Liver (tissue), 9 donors: ENCODE data around the gene SESN1. TPM values are rescaled to one million over a fixed set of nuclear protein-coding genes. Genes with fewer than 3 reads are reported as not detected.
A peak's percentile ranks its signal among the peaks of the same experiment; 100 is the strongest.

ENCODE experiments used
- DNase-seq: peaks from one replicate; pipeline ENCODE4 v3.0.0-alpha.2; 2017; ENCODE audit warnings: low spot score
- H3K27ac ChIP-seq, 2 donors: one replicate each; pipeline ENCODE4 v1.7.0; 2013; ENCODE audit warnings: inconsistent platforms in 2 of 2, low read length in 2 of 2, control low read depth in 1 of 2, low read depth in 1 of 2, mild to moderate bottlenecking in 1 of 2
- H3K27me3 ChIP-seq, 4 donors: one replicate each; pipeline versions ENCODE4 v1.6.1 to v1.7.0; 2013; ENCODE audit warnings: low read length in 3 of 4, inconsistent platforms in 1 of 4, mild to moderate bottlenecking in 1 of 4, moderate library complexity in 1 of 4; ENCODE audit not compliant: control insufficient read depth in 4 of 4, insufficient read depth in 4 of 4
- H3K36me3 ChIP-seq, 4 donors: one replicate each; pipeline versions ENCODE4 v1.6.1 to v1.7.0; 2013; ENCODE audit warnings: low read length in 3 of 4, mild to moderate bottlenecking in 3 of 4, low read depth in 1 of 4, moderate library complexity in 1 of 4; ENCODE audit not compliant: control insufficient read depth in 4 of 4, insufficient read depth in 3 of 4
- H3K4me1 ChIP-seq, 4 donors: one replicate each; pipeline versions ENCODE4 v1.6.1 to v1.7.0; 2013; ENCODE audit warnings: low read length in 3 of 4, mild to moderate bottlenecking in 3 of 4, moderate library complexity in 1 of 4; ENCODE audit not compliant: control insufficient read depth in 4 of 4, insufficient read depth in 4 of 4
- H3K4me3 ChIP-seq, 3 donors: one replicate each; pipeline versions ENCODE4 v1.6.1 to v1.7.0; 2013; ENCODE audit warnings: low read length in 3 of 3, control low read depth in 1 of 3, low read depth in 1 of 3, mild to moderate bottlenecking in 1 of 3
- H3K9ac ChIP-seq, 2 donors: one replicate each; pipeline ENCODE4 v1.7.0; 2013; ENCODE audit warnings: low read length in 2 of 2, mild to moderate bottlenecking in 2 of 2, moderate library complexity in 2 of 2, control low read depth in 1 of 2, low read depth in 1 of 2
- H3K9me3 ChIP-seq, 4 donors: one replicate each; pipeline versions ENCODE4 v1.6.1 to v1.7.0; 2013; ENCODE audit warnings: low read length in 3 of 4; ENCODE audit not compliant: control insufficient read depth in 4 of 4
- ATF3 ChIP-seq: IDR thresholded peaks from 2 replicates; pipeline ENCODE4 v1.6.1; 2016; ENCODE audit warnings: antibody characterized with exemption
- CTCF ChIP-seq: fragments of 150-350 bp; IDR thresholded peaks from 2 replicates; pipeline ENCODE4 v1.5.1; 2017; ENCODE audit warnings: improper control_type of control experiment, low read depth, low read length; ENCODE audit not compliant: missing input control
- EGR1 ChIP-seq, 2 donors: IDR thresholded peaks; 2 replicates each; pipeline ENCODE4 v1.6.1; 2016 to 2018; ENCODE audit warnings: antibody characterized with exemption in 2 of 2, low read depth in 2 of 2
- FOXA1 ChIP-seq: IDR thresholded peaks from 2 replicates; pipeline ENCODE4 v1.6.1; 2016; ENCODE audit warnings: antibody characterized with exemption
- FOXA2 ChIP-seq: IDR thresholded peaks from 2 replicates; pipeline ENCODE4 v1.6.1; 2016; ENCODE audit warnings: antibody characterized with exemption
- GABPA ChIP-seq, 2 donors: IDR thresholded peaks in 1 of 2; conservative IDR thresholded peaks in 1 of 2; 2 replicates each; pipeline ENCODE4 v1.6.1; 2016; ENCODE audit warnings: antibody characterized with exemption in 2 of 2, mild to moderate bottlenecking in 1 of 2, moderate library complexity in 1 of 2
- HNF4A ChIP-seq, 2 donors: conservative IDR thresholded peaks; 2 replicates each; pipeline ENCODE4 v1.6.1; 2016; ENCODE audit warnings: antibody characterized with exemption in 2 of 2, mild to moderate bottlenecking in 2 of 2
- HNF4G ChIP-seq: IDR thresholded peaks from 2 replicates; pipeline ENCODE4 v1.6.1; 2016; ENCODE audit warnings: antibody characterized with exemption
- JUND ChIP-seq, 2 donors: IDR thresholded peaks; 2 replicates each; pipeline ENCODE4 v1.6.1; 2016; ENCODE audit warnings: antibody characterized with exemption in 2 of 2
- NR2F2 ChIP-seq: IDR thresholded peaks from 2 replicates; pipeline ENCODE4 v1.6.1; 2016; ENCODE audit warnings: antibody characterized with exemption
- RAD21 ChIP-seq, 2 donors: IDR thresholded peaks; 2 replicates each; pipeline ENCODE4 v1.6.1; 2016; ENCODE audit warnings: antibody characterized with exemption in 2 of 2, mild to moderate bottlenecking in 2 of 2
- RXRA ChIP-seq, 2 donors: IDR thresholded peaks; 2 replicates each; pipeline ENCODE4 v1.6.1; 2017 to 2018; ENCODE audit warnings: antibody characterized with exemption in 2 of 2, mild to moderate bottlenecking in 1 of 2
- SP1 ChIP-seq: IDR thresholded peaks from 2 replicates; pipeline ENCODE4 v1.6.1; 2018; ENCODE audit warnings: antibody characterized with exemption, mild to moderate bottlenecking
- TAF1 ChIP-seq: conservative IDR thresholded peaks from 2 replicates; pipeline ENCODE4 v1.6.1; 2016; ENCODE audit warnings: antibody characterized with exemption, mild to moderate bottlenecking
- YY1 ChIP-seq: IDR thresholded peaks from 2 replicates; pipeline ENCODE4 v1.6.1; 2016; ENCODE audit warnings: antibody characterized with exemption, mild to moderate bottlenecking
- ZBTB33 ChIP-seq: IDR thresholded peaks from 2 replicates; pipeline ENCODE4 v1.6.1; 2016; ENCODE audit warnings: antibody characterized with exemption
- WGBS: extraction: QIAGEN DNeasy Blood & Tissue Kit; methylation state at CpG from one replicate; pipeline ENCODE4 v1.1.7; 2013; 5-methylcytosine and 5-hydroxymethylcytosine counted together
- polyA plus RNA-seq, 2 donors: library from polyadenylated mRNA; stranded (reverse) in 1 of 2; unstranded in 1 of 2; fragments of 200-250 nt in 1 of 2; fragments of >200 nt in 1 of 2; fragmentation: Nextera tagmentation in 1 of 2; extraction: Ambion mirVana in 1 of 2; gene quantifications; one replicate each; pipeline versions ENCODE4 v1.2.1 to v1.2.3, GENCODE V29; 2013 to 2015
- total RNA-seq, 2 donors: library from RNA; depleted of rRNA; stranded (reverse); fragments of >200 nt; gene quantifications; one replicate each; pipeline ENCODE4 v1.2.3, GENCODE V29; 2014
- TF ChIP-seq, protein P1 (sequence below): IDR thresholded peaks from 2 replicates; pipeline ENCODE4 v1.6.1; 2016; ENCODE audit warnings: antibody characterized with exemption, mild to moderate bottlenecking
- TF ChIP-seq, protein P2 (sequence below): IDR thresholded peaks from 2 replicates; pipeline ENCODE4 v1.6.1; 2016; ENCODE audit warnings: antibody characterized with exemption
- donor health status: healthy.
- donor health status: healthy.
- donor health status: healthy.
- donor health status: healthy.
- donor health status: healthy.

SESN1 gene
- total RNA-seq (10 to 100 TPM; 14.1 to 17.0 TPM), polyA plus RNA-seq (1 to 10 TPM; 6.2 to 7.9 TPM)

DNA sequence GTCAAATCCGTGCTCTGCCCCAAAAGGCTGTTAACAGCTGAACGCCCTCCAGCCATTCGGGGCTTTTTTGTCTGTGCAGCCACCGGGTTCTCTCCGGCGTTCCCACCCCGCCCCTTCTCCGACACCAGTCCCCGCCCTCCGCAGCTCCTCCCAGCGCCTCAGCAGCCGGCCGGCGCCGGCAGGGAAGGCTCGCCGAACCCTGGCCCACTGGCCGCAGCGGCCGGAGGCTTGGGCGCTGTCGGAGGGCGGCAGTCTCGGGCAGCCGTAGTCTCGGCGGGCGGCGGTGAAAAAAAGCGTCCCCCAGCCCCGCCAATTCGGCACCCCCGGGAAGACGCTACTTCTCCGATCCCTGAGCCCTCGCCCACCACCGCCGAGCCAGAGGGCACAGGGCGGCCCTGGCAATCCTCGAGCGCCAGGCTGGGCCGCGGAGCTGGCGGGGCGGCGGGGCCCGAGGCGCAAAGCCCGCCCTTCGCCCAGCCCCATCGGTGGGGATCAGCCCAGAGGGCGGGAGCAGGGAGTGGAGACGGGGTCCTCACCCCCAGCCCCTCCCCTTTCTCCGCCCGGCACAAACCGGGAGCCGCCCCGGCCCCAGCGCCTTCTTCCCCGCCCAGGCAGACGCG lies at the start of gene SESN1:
TSS of gene SESN1 (minus strand) at position 431 of the 620 bp plus-strand sequence. CDS start 773 bp downstream, outside the sequence.
- H3K27me3 ChIP-seq, result no peaks in the 10 kb centered on the region
- H3K4me1 ChIP-seq, result peaks cover 3 to 41% (median 18%) of the 10 kb centered on the region in 4 donors
- H3K36me3 ChIP-seq, result peaks cover 0 to 1% (median 0%) of the 10 kb centered on the region in 4 donors
- DNase-seq, result peak; percentile 91
- H3K9ac ChIP-seq, result peak within 1 kb of the TSS; percentile 87 to 95
- no peaks in the 10 kb centered on the region for H3K9me3 ChIP-seq
- peak within 1 kb of the TSS; percentile 63 to 97 (median 89) for H3K4me3 ChIP-seq
- WGBS, result under 1% methylated on average over 62 of the region's 62 CpGs
- peak within 1 kb of the TSS; percentile 88 to 99 for H3K27ac ChIP-seq
- TF ChIP-seq FOXA1 (no peak), GABPA (IDR thresholded peaks at IDR 0.05 in 1 of 2, conservative IDR thresholded peaks at IDR 0.05 in 1 of 2) (no peak), JUND (IDR thresholded peaks at IDR 0.05) (no peak), SP1 (no peak), TAF1 (peak; percentile 71), YY1 (peak; percentile 51), ZBTB33 (no peak), RXRA (IDR thresholded peaks at IDR 0.05) (peak in 1 of 2 donors; percentile 12), CTCF (no peak)

- TF ChIP-seq TAF1, result no peak
- no peak for TF ChIP-seq GABPA (IDR thresholded peaks at IDR 0.05 in 1 of 2, conservative IDR thresholded peaks at IDR 0.05 in 1 of 2)
- TF ChIP-seq ZBTB33, result no peak
- no peak for TF ChIP-seq FOXA2
- no peak for TF ChIP-seq CTCF
- no peak for TF ChIP-seq HNF4A (conservative IDR thresholded peaks at IDR 0.05)
- no peak for TF ChIP-seq ATF3
- TF ChIP-seq, protein P1, sequence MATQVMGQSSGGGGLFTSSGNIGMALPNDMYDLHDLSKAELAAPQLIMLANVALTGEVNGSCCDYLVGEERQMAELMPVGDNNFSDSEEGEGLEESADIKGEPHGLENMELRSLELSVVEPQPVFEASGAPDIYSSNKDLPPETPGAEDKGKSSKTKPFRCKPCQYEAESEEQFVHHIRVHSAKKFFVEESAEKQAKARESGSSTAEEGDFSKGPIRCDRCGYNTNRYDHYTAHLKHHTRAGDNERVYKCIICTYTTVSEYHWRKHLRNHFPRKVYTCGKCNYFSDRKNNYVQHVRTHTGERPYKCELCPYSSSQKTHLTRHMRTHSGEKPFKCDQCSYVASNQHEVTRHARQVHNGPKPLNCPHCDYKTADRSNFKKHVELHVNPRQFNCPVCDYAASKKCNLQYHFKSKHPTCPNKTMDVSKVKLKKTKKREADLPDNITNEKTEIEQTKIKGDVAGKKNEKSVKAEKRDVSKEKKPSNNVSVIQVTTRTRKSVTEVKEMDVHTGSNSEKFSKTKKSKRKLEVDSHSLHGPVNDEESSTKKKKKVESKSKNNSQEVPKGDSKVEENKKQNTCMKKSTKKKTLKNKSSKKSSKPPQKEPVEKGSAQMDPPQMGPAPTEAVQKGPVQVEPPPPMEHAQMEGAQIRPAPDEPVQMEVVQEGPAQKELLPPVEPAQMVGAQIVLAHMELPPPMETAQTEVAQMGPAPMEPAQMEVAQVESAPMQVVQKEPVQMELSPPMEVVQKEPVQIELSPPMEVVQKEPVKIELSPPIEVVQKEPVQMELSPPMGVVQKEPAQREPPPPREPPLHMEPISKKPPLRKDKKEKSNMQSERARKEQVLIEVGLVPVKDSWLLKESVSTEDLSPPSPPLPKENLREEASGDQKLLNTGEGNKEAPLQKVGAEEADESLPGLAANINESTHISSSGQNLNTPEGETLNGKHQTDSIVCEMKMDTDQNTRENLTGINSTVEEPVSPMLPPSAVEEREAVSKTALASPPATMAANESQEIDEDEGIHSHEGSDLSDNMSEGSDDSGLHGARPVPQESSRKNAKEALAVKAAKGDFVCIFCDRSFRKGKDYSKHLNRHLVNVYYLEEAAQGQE, result no peak
- TF ChIP-seq YY1, result no peak
- TF ChIP-seq, protein P2, sequence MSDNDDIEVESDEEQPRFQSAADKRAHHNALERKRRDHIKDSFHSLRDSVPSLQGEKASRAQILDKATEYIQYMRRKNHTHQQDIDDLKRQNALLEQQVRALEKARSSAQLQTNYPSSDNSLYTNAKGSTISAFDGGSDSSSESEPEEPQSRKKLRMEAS, result no peak
- TF ChIP-seq FOXA1, result no peak
- no peak for TF ChIP-seq NR2F2
- no peak for TF ChIP-seq RXRA (IDR thresholded peaks at IDR 0.05)
- TF ChIP-seq HNF4G, result no peak
- no peak for TF ChIP-seq EGR1 (IDR thresholded peaks at IDR 0.05; ENCODE audit: low read depth in 2 of 2)
- no peak for TF ChIP-seq RAD21 (IDR thresholded peaks at IDR 0.05)
- H3K36me3 ChIP-seq, result peaks cover 0 to 3% (median 0%) of the 10 kb centered on the region in 4 donors
- no peak overlapping the region for H3K9ac ChIP-seq
- no peak for DNase-seq
- H3K27me3 ChIP-seq, result no peaks in the 10 kb centered on the region
- H3K4me3 ChIP-seq, result no peak overlapping the region
- H3K4me1 ChIP-seq, result no peaks in the 10 kb centered on the region
- no peak overlapping the region for H3K27ac ChIP-seq
- H3K9me3 ChIP-seq, result no peaks in the 10 kb centered on the region
Measured at GRCh38 chr6:109143191-109143590, 48.5 kb upstream of the SESN1 start.
